GM23248 (cell line): ENCODE results near the gene SCRN2.

Experiments
- EZH2 ChIP-seq: fragments of 200-600 bp; sonication (generic); IDR thresholded peaks from 2 replicates; pipeline ENCODE4 v1.6.1; 2018; ENCODE audit warnings: antibody characterized with exemption, mild to moderate bottlenecking; ENCODE audit not compliant: insufficient read depth, poor library complexity, severe bottlenecking
- EZH2phosphoT487 ChIP-seq: fragments of 200-600 bp; sonication (generic); IDR thresholded peaks from 2 replicates; pipeline ENCODE4 v1.6.1; 2018; ENCODE audit warnings: antibody characterized with exemption, moderate library complexity, mild to moderate bottlenecking, low read depth; ENCODE audit not compliant: insufficient read depth

DNA sequence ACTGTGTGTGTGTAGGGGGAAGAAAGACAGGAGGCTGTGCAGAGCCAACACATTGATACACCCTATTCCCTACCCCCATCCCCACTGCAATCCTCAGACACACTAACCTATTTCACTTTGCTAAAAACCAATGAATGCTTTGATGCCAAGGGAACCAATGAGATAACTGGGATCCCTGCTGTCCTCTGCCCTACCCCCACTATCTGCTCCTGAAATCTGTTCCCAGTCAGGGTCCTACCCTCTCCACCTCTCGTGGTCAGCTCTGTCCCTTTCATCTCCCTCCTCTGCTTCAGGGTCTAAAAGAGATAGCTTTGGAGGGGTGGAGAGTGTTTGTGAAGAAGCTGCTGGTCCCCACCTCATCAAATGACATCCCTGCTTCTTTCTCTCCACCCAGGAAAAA, 29.0 kb upstream of the SCRN2 start:
- no peak for TF ChIP-seq EZH2phosphoT487
- TF ChIP-seq EZH2: no peak
